A549 treated with AZD2906 at 1 μM for 4 hours (cell line): ENCODE measurements around the gene TENM4. TPM values are rescaled to one million over a fixed set of nuclear protein-coding genes. Genes with fewer than 3 reads are reported as not detected.

Experiments
- total RNA-seq: library from RNA; stranded (reverse); fragments of 200-300 nt; extraction: Qiagen RNA extraction; gene quantifications from 5 replicates; pipeline ENCODE4 v1.2.3, GENCODE V29; 2022

Gene TENM4
- 0.07 to 0.30 TPM (median 0.11 TPM) in 5 replicates for total RNA-seq

DNA sequence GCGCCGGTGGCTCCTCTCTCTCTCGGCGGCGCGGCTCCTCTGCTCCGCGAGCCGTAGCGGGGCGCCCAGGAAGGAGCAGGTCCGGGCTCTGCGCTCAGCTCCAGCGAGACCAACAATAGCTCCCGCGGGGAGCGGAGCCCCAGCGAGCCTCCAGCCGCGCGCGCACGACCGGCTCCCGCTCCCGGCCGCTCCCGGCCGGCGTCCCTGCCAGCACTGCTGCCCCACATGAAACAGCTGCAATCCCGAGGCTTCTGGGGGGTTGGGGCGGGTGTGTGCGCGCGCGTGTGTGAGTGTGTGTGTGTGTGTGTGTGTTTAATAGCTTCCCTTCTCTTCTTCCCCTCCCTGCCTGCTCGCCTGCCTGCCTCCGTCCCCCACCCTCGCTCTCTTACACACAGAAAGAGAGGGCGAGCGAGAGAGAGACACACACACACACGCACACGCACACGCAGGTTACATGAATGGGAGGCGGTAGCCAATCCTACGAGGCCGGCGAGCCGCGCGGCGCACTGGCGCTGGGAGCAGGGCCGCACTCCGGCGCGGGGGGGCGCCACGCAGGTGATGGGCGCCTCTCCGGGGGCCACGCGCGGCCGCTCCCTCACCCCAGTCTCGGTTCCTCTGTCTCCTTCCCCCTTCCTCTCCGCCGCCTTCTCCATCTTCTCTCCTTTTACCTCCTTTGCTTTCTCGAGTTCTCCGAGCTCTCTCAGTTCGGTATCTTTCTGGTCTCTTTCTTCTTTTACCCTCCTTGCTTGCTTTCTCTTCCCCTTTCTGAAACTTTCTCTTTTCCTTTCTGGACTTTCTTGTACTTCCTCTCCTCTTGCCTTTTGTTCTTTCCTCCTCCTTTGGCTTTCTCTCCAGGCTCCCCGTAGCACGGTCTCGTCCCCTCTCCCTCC, at the start of gene TENM4:
Gene TENM4, minus strand, starts transcription at position 460 of the 890 bp plus-strand sequence. CDS start 371,086 bp downstream, outside the sequence.

